DMS153 treated with DMSO at 0.1 percent for 48 hours (cell line): Measurements from ENCODE around the gene C2orf92.
A peak's percentile ranks its signal among the peaks of the same experiment; 100 is the strongest.
"Not testable (repeated sequence)": the region's sequence is repeated elsewhere in the genome, so short reads cannot be mapped to it uniquely, and the experiment has no call there.

Experiments
- DNase-seq: peaks from one replicate; lab custom pipeline; 2025; ENCODE audit not compliant: unreplicated experiment; lab: John Stamatoyannopoulos, UW

Gene C2orf92

GRCh38 chr2:97688062-97688827, 18.7 kb downstream of the C2orf92 start:
- DNase-seq = no peak

GRCh38 chr2:97691166-97691565, 21.7 kb downstream of the C2orf92 start:
- no peak for DNase-seq

- no peak for DNase-seq
Observed at GRCh38 chr2:97693476-97693875, 24.0 kb downstream of the C2orf92 start.

- DNase-seq = no peak
Observed at GRCh38 chr2:97695744-97696143, 26.2 kb downstream of the C2orf92 start.

GRCh38 chr2:97697252-97698235, 28.0 kb downstream of the C2orf92 start:
- DNase-seq = peak; percentile 83

GRCh38 chr2:97698530-97698929, 29.0 kb downstream of the C2orf92 start:
- DNase-seq = no peak

- peak; percentile 16 for DNase-seq
Observed at GRCh38 chr2:97699765-97700444, 30.4 kb downstream of the C2orf92 start.

- no peak for DNase-seq
Observed at GRCh38 chr2:97701186-97701585, 31.7 kb downstream of the C2orf92 start.

GRCh38 chr2:97701851-97702465, 32.4 kb downstream of the C2orf92 start:
- no peak for DNase-seq

- DNase-seq = no peak
Observed at GRCh38 chr2:97702731-97703470, 33.4 kb downstream of the C2orf92 start.

- DNase-seq = no peak
Observed at GRCh38 chr2:97703741-97704140, 34.2 kb downstream of the C2orf92 start.

GRCh38 chr2:97704989-97705388, 35.5 kb downstream of the C2orf92 start:
- no peak for DNase-seq

- DNase-seq = no peak
Observed at GRCh38 chr2:97706112-97706511, 36.6 kb downstream of the C2orf92 start.

- no peak for DNase-seq
Observed at GRCh38 chr2:97706708-97707345, 37.3 kb downstream of the C2orf92 start.

GRCh38 chr2:97707362-97708047, 38.0 kb downstream of the C2orf92 start:
- DNase-seq = no peak

GRCh38 chr2:97708048-97708380, 38.5 kb downstream of the C2orf92 start:
- DNase-seq = no peak

GRCh38 chr2:97708608-97709007, 39.1 kb downstream of the C2orf92 start:
- no peak for DNase-seq

- no peak for DNase-seq
Observed at GRCh38 chr2:97711394-97711711, 41.8 kb downstream of the C2orf92 start.

GRCh38 chr2:97712175-97712574, 42.7 kb downstream of the C2orf92 start:
- DNase-seq = not testable (repeated sequence)
